HG03571 (cell line): ENCODE results near the gene ANXA11.

Experiments used
- ATAC-seq: cut with Tn5 transposase; IDR thresholded peaks from one replicate; pipeline ENCODE4 v1.9.1; 2021; ENCODE audit not compliant: unreplicated experiment

ANXA11 gene

GRCh38 chr10:80110986-80111385 lies 94.4 kb downstream of the ANXA11 start:
- ATAC-seq = no peak

GRCh38 chr10:80108576-80109239 lies 96.6 kb downstream of the ANXA11 start:
- ATAC-seq = no peak

GRCh38 chr10:80104066-80104926 lies 101.0 kb downstream of the ANXA11 start:
- ATAC-seq = no peak
